Iris pigment epithelial cell (primary cell): ENCODE data around the gene TNFRSF21.
"Not testable (repeated sequence)": the region's sequence is repeated elsewhere in the genome, so short reads cannot be mapped to it uniquely, and the experiment has no call there.

Experiments
- DNase-seq: peaks from one replicate; pipeline ENCODE4 v3.0.0-alpha.2; 2011; ENCODE audit warnings: low read depth

TNFRSF21 gene, protein sequence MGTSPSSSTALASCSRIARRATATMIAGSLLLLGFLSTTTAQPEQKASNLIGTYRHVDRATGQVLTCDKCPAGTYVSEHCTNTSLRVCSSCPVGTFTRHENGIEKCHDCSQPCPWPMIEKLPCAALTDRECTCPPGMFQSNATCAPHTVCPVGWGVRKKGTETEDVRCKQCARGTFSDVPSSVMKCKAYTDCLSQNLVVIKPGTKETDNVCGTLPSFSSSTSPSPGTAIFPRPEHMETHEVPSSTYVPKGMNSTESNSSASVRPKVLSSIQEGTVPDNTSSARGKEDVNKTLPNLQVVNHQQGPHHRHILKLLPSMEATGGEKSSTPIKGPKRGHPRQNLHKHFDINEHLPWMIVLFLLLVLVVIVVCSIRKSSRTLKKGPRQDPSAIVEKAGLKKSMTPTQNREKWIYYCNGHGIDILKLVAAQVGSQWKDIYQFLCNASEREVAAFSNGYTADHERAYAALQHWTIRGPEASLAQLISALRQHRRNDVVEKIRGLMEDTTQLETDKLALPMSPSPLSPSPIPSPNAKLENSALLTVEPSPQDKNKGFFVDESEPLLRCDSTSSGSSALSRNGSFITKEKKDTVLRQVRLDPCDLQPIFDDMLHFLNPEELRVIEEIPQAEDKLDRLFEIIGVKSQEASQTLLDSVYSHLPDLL

DNA sequence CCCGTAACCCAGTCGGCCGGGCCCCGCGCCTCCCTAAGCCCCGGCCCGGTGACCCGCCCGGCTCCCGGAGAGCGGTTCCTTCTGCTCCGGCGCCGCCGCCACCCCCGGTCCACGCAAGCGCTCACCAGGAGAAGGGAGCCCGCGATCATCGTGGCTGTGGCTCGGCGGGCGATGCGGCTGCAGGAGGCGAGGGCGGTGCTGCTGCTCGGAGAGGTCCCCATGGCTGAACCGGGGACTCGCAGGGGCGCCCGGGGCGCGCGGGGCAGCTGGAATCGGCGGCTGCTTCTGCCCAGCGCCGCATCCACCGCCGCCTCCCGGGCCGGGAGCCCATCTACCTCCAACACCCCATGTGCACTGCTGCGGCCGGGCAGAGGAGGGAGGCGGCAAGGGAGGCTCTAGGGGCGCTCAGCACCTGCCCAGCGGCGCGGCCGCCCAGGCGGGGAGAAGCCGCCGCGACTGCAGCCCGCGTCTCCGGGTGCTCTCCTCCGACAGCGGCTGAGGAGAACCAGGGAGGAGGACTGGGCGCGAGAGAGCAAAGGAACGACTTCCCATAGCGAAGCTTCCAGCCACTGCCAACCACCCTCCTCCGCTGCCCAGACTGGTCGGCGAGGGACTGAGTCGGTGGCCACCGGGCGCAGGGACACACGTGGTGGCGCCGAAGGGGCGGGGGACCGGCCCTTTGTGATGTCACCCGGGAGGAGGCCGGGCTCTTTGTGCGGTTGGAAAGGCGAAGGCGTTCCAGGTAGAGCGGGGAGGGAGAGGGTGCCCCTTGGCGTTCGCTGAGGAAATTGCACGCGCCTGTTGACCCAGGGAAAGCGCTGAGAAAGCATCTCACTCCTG is at the start of gene TNFRSF21:
Gene TNFRSF21, minus strand, starts transcription at position 615 of the 840 bp plus-strand sequence. Its CDS starts 394 bp downstream, at position 221.
- peak; percentile 89 for DNase-seq

GRCh38 chr6:47358440-47359225 is 48.9 kb upstream of the TNFRSF21 start:
- DNase-seq: no peak

DNA sequence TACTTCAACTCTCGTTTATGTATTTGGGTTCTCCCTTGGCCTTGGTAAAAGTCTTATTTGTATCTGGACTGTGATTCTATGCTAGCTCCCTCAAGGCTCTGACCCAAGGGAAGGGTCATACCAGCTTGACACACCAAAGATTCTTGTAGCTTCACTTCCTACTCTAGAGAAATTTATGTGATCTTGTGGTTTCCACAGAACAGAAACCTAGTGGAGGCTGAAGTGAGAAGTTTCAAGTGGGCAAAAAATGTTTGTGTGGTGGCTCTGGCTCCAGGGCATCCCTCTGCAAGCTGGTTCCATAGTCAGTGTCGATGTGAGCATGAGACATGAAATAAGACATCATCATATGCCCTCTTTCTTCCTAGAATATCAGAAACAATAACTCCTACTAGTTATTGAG is 48.1 kb upstream of the TNFRSF21 start:
- no peak for DNase-seq

GRCh38 chr6:47355496-47355895 is 45.8 kb upstream of the TNFRSF21 start:
- no peak for DNase-seq

DNA sequence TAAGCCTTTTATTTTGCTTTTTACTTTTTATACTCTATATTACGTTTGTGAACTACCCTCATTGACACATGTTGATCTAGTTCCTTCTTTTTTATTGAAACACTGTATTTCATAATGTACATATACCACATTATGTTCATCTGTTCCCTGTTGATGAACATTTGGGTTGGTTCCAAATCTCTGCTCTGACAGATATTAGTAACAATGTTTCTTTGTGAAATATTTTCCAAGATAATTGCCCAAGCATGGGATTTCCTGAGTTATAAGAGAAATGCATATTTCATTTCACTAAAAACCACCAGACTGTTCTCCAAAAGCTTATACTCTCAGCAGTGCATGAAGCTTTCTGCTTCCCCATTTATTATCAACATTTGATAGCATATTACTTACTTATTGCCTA is 44.2 kb upstream of the TNFRSF21 start:
- peak; percentile 43 for DNase-seq

DNA sequence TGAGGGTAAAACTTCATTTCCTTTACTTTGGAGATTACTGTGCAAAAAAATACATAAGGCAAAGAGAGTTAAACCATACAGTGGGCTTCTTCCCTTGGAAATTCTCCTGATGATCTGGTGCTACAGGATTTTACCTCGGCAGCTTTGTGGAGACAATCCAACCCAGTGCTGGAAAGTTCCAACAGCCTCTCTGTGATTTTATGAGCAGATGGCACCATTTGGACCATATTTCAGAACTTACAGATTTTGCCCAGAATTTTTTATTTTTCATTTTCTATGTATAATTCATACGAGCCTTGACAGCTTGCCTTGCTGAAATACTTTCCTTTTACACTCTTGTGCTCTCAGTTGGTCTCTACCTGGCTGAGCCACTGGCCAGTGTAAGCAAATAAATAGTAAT is 43.3 kb upstream of the TNFRSF21 start:
- no peak for DNase-seq

DNA sequence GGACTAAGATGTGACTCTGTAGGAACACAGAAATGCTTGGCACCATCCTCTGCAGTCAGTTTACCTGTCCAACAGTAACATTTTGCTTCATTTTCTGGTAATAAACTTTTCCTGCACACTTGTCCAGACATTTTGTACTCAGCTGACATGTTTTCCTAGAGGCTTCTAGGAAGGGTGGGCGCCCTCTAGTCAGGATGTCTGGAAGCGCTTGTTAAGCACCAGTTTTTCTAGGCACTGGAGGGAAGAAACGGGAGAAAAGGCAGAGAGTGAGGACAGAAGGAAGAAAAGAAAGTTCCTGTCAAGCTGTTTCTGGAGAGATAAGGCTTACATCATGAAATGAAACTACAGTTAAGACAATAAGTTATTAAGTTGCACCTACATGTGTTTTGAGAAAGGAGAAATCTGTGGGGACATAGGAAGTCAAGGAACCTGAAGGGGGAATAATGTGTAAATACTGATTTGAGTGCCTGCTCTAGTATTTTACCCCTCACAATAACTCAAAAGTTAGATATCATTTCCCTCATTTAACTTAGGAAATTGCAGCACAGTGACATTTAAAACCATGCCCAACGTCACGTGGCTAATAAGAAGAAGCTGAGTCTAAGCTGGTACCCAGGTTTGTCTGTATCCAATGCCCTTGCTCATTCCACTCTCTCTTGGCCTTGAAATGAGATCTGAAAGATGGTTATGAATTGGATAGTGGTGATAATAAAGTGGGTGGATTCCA is 42.7 kb upstream of the TNFRSF21 start:
- DNase-seq: no peak

- DNase-seq: no peak
These were observed 41.9 kb upstream of the TNFRSF21 start for GRCh38 chr6:47351621-47352020.

GRCh38 chr6:47349931-47350330 is 40.2 kb upstream of the TNFRSF21 start:
- no peak for DNase-seq

DNA sequence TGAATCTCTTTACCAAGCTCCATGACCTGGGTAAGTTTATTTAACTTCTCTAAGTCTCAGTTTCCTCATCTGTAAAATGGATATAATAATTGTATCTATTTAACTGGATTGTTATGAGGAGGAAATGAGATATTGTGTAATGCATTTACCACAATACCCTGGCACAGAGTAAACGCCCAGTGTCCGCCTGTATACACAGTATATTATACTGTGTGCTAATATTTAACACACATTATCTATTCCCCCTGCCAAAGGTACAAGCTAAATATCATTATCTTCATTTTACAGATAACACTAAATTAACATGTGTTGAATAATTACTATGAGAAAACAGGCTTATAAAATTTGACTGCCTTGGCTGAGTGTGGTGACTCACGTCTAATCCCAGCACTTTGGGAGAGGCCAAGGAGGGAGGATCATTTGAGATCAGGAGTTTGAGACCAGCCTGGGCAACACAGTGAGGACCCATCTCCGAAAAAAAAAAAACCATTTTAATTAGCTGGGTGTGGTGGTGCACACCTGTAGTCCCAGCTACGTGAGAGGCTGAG is 38.7 kb upstream of the TNFRSF21 start:
- no peak for DNase-seq

GRCh38 chr6:47345761-47346160 is 36.1 kb upstream of the TNFRSF21 start:
- no peak for DNase-seq

GRCh38 chr6:47344022-47344421 is 34.3 kb upstream of the TNFRSF21 start:
- DNase-seq: peak; percentile 4

DNA sequence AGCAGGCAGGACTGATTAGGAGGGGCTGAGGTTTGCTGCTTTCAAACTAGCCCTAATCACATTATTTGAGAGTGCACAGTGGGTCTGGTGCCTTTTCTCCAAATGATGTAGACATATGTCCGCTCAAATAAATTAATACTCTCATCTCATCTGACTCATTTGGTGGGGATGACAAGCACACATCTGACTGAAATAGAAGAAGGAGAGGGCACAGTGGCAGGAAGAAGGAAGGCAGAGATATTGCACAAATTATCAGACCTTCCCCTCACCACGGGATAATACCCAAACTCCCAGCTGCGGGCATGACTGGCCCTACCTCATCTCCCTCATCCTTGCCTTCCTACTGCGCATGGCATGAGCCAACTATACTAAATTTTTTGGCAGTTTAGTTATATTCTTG is 33.9 kb upstream of the TNFRSF21 start:
- no peak for DNase-seq

- no peak for DNase-seq
These were observed 33.1 kb upstream of the TNFRSF21 start for GRCh38 chr6:47342824-47343223.

DNA sequence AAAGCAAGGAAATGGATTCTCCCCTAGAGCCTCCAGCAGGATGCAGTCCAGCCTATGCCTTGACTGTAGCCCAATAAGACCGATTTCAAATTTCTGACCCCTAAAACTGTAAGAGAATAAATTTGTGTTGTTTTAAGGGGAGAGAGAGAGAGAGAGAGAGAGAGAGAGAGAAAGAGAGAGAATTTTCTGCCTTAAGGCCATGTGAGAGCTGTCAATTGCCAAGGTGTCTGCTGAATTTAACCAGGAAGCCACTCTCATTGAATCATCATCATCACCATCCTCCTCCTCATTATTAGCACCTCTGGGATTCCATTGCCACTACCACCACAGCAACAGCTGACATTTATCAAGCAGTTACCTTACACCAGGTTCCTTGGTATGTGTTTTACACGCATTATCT is 27.8 kb upstream of the TNFRSF21 start:
- no peak for DNase-seq

DNA sequence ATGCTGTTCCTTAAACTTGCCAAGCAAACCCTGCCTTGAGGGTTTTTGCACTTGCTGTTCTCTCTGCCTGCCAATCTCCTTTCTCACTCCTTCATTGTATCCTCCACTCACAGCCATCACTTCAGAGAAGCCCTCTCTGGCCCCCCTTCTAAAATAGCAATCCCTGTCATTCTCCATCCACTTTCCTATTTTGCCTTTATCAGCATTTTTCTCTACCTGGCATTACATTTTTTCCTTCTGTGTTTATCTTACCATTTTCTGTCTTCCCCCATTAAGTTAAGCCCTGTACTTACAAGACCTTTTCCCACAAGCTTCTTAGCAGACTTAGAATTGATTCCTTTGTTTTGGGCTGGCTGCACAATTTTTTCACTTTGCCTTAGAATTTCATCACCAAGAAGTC is 26.6 kb upstream of the TNFRSF21 start:
- no peak for DNase-seq

DNA sequence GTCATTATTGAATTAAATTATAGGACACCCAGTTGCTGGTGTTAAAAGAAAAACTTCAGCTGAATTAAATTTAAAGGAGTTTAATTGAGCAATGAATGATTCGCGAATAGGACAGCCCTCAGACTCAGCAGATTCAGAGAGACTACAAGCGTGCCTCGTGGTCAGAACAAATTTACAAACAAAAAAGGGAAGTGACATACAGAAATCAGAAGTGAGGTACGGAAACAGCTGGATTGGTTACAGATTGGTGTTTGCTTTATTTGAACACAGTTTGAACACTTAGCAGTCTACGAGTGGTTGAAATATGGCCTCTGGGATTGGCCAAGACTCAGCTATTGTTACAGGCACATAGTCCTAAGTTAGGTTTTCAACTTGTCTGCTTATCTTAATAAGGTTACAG is 25.8 kb upstream of the TNFRSF21 start:
- DNase-seq: no peak

DNA sequence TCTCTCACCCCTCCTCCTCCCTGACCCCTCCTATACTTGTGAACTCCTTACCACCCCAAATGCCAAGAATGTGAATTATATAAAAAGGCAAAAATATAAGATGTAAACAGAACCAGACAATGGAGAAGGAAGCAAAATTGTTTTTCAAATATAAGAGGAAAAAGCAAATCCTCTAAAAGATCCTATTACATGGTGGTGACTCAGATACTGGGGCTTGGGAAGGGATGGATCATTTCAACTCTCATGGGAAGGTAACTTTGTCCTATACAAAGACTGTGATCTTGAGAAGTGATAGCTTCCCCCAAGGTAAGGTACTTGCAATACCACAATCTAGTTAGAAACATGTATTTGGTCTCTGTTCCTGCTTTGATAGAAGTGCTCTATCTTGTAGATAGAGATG is 24.6 kb upstream of the TNFRSF21 start:
- DNase-seq: no peak

GRCh38 chr6:47328606-47329005 is 18.9 kb upstream of the TNFRSF21 start:
- not testable (repeated sequence) for DNase-seq

- DNase-seq: not testable (repeated sequence)
These were observed 18.4 kb upstream of the TNFRSF21 start for GRCh38 chr6:47328139-47328538.

DNA sequence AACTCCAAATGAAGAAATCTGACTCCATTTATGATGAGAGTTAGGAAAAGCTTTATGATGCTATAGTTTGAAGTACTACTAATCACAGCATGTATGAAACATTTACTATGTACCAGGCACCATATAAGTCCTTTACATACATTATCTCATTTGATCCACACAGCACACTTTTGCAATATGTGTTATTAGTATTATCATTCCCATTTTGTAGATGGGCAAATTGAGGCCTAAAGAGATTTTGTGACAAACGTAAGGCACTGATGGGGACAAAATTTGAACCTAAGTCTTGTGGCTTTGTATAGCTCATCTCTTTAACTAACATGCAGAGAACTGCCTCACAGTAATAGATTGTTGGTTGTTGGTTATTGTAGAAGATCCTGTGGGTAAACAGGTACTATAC is 14.2 kb upstream of the TNFRSF21 start:
- no peak for DNase-seq
